IMR-90 (cell line): ENCODE data around the gene NBPF3. TPM values are rescaled to one million over a fixed set of nuclear protein-coding genes. Genes with fewer than 3 reads are reported as not detected.

ENCODE experiments used
- ATAC-seq: fragments of 200-7000 bp; cut with Tn5 transposase; 2 replicates; pipeline ENCODE4 v1.9.1; 2020; ENCODE audit warnings: low read depth, mild to moderate bottlenecking, moderate library complexity
- BruUV-seq: library from RNA; stranded (reverse); fragments of 400-500 nt; replicated peaks from 2 replicates; lab custom pipeline; 2021; lab: Mats Ljungman, UMichigan
- CTCF ChIA-PET: fragments of 300-600 bp; formaldehyde crosslinking; extraction: SDS; loops from one replicate; lab custom pipeline; 2021; ENCODE audit warnings: antibody characterized with exemption; lab: Yijun Ruan, JAX
- POLR2A ChIA-PET: fragments of 300-600 bp; sonication (Branson Sonifier 250); formaldehyde crosslinking; loops from one replicate; lab custom pipeline; 2022; ENCODE audit warnings: antibody characterized with exemption; ENCODE audit not compliant: unreplicated experiment; lab: Charles Lee
- DNase-seq: peaks from one replicate; pipeline ENCODE4 v3.0.0; 2013
- H2AFZ ChIP-seq: replicated peaks from 2 replicates; pipeline ENCODE3; 2013; ENCODE audit warnings: low read length, mild to moderate bottlenecking; ENCODE audit not compliant: poor library complexity
- H2AK5ac ChIP-seq: 2 replicates; pipeline ENCODE4 v1.6.1; 2013; ENCODE audit warnings: low read depth, low read length, inconsistent platforms
- H2AK9ac ChIP-seq: replicated peaks from 2 replicates; pipeline ENCODE3; 2013; ENCODE audit warnings: mild to moderate bottlenecking, low read depth, low read length, moderate library complexity; ENCODE audit not compliant: poor library complexity
- H2BK120ac ChIP-seq: 2 replicates; pipeline ENCODE4 v1.6.1; 2013; ENCODE audit warnings: low read depth, low read length, inconsistent platforms
- H2BK15ac ChIP-seq: 3 replicates; pipeline ENCODE4 v1.6.1; 2013; ENCODE audit warnings: low read depth, low read length, inconsistent platforms
- H2BK20ac ChIP-seq: 2 replicates; pipeline ENCODE4 v1.6.1; 2013; ENCODE audit warnings: low read depth, mild to moderate bottlenecking, inconsistent platforms, low read length, moderate library complexity
- H2BK5ac ChIP-seq: 2 replicates; pipeline ENCODE4 v1.6.1; 2013; ENCODE audit warnings: mild to moderate bottlenecking, low read depth, low read length, inconsistent platforms; ENCODE audit not compliant: poor library complexity, severe bottlenecking
- H3K14ac ChIP-seq: replicated peaks from 2 replicates; pipeline ENCODE4 v1.6.1; 2013; ENCODE audit warnings: low read depth, low read length, inconsistent platforms
- H3K18ac ChIP-seq: 2 replicates; pipeline ENCODE4 v1.6.1; 2013; ENCODE audit warnings: low read depth, low read length, control low read depth
- H3K23ac ChIP-seq: 2 replicates; pipeline ENCODE4 v1.6.1; 2013; ENCODE audit warnings: low read depth, low read length, inconsistent platforms
- H3K27ac ChIP-seq: 2 replicates; pipeline ENCODE4 v1.5.1; 2013; ENCODE audit warnings: mild to moderate bottlenecking, control low read depth, low read length; ENCODE audit not compliant: insufficient read depth
- H3K27me3 ChIP-seq: 2 replicates; pipeline ENCODE4 v1.6.1; 2013; ENCODE audit warnings: low read length; ENCODE audit not compliant: control insufficient read depth, insufficient read depth
- H3K36me3 ChIP-seq: 2 replicates; pipeline ENCODE4 v1.6.1; 2013; ENCODE audit warnings: low read length, mixed read lengths; ENCODE audit not compliant: control insufficient read depth, insufficient read depth
- H3K4ac ChIP-seq: 2 replicates; pipeline ENCODE4 v1.6.1; 2013; ENCODE audit warnings: low read depth, low read length, inconsistent platforms
- H3K4me1 ChIP-seq: 2 replicates; pipeline ENCODE4 v1.6.1; 2013; ENCODE audit warnings: low read length, mixed read lengths; ENCODE audit not compliant: control insufficient read depth, insufficient read depth
- H3K4me2 ChIP-seq: 2 replicates; pipeline ENCODE4 v1.6.1; 2013; ENCODE audit warnings: low read depth, mild to moderate bottlenecking, control low read depth, low read length, moderate library complexity
- H3K4me3 ChIP-seq: 2 replicates; pipeline ENCODE4 v1.5.1; 2013; ENCODE audit warnings: low read depth, mild to moderate bottlenecking, control low read depth, low read length, moderate library complexity; ENCODE audit not compliant: insufficient read depth
- H3K56ac ChIP-seq: 2 replicates; pipeline ENCODE4 v1.6.1; 2013; ENCODE audit warnings: low read length, inconsistent platforms; ENCODE audit not compliant: insufficient read depth; ENCODE audit errors: extremely low read depth
- H3K79me1 ChIP-seq, 2 experiments: 2 replicates each; pipeline ENCODE4 v1.6.1; 2013; ENCODE audit warnings: low read length in 2 of 2, inconsistent platforms in 1 of 2, low read depth in 1 of 2
- H3K9ac ChIP-seq: 2 replicates; pipeline ENCODE4 v1.6.1; 2013; ENCODE audit warnings: low read depth, low read length, control low read depth
- H3K9me1 ChIP-seq: 2 replicates; pipeline ENCODE4 v1.6.1; 2013; ENCODE audit warnings: low read length, inconsistent platforms; ENCODE audit not compliant: insufficient read depth
- H3K9me3 ChIP-seq: 2 replicates; pipeline ENCODE4 v1.6.1; 2013; ENCODE audit warnings: low read length; ENCODE audit not compliant: control insufficient read depth, insufficient read depth
- H4K20me1 ChIP-seq: 2 replicates; pipeline ENCODE4 v1.6.1; 2013; ENCODE audit warnings: low read length, inconsistent platforms; ENCODE audit not compliant: insufficient read depth
- H4K5ac ChIP-seq: 2 replicates; pipeline ENCODE4 v1.6.1; 2013; ENCODE audit warnings: mild to moderate bottlenecking, low read depth, low read length, control low read depth
- H4K8ac ChIP-seq, 2 experiments: 2 replicates each; pipeline ENCODE4 v1.6.1; 2013; ENCODE audit warnings: low read depth in 2 of 2, low read length in 2 of 2, control low read depth in 1 of 2, inconsistent platforms in 1 of 2
- H4K91ac ChIP-seq: 2 replicates; pipeline ENCODE4 v1.6.1; 2013; ENCODE audit warnings: low read depth, low read length, inconsistent platforms; ENCODE audit not compliant: insufficient read depth
- CTCF ChIP-seq: conservative IDR thresholded peaks from 2 replicates; pipeline ENCODE4 v1.5.1; 2012; ENCODE audit warnings: mild to moderate bottlenecking, low read depth, low read length, improper control_type of control experiment
- SMC3 ChIP-seq: fragments of 150-350 bp; IDR thresholded peaks from 2 replicates; pipeline ENCODE4 v1.6.1; 2016; ENCODE audit warnings: low read depth, mild to moderate bottlenecking, antibody characterized with exemption, low read length, moderate library complexity
- WGBS, 2 experiments: methylation state at CpG; one replicate each; pipeline versions ENCODE4 v1.1.5 to v1.1.7; 2013; ENCODE audit warnings: missing lambda C conversion rate in 2 of 2; ENCODE audit not compliant: insufficient read length in 1 of 2; ENCODE audit errors: extremely low coverage in 2 of 2; 5-methylcytosine and 5-hydroxymethylcytosine counted together
- dilution Hi-C: fragments of 300-500 bp; cut with HindIII; formaldehyde crosslinking; loops from one replicate; pipeline ENCODE4 v1.14.3; 2018; ENCODE audit warnings: low sequenced_read_pairs; ENCODE audit not compliant: unreplicated experiment
- in situ Hi-C: fragments of 300-500 bp; cut with MboI; formaldehyde crosslinking; loops from 3 replicates; pipeline ENCODE4 v1.14.3; 2019; ENCODE audit warnings: low sequenced_read_pairs, inconsistent platforms, mixed read lengths
- intact Hi-C: fragments of 100-400 bp; cut with micrococcal nuclease; formaldehyde crosslinking; loops from 2 replicates; pipeline ENCODE4 v1.10.0; 2022
- polyA plus RNA-seq, 3 experiments: library from polyadenylated mRNA; depleted of rRNA; stranded (reverse); fragments of >200 nt; gene quantifications; 2 replicates each; pipeline ENCODE4 v1.2.3, GENCODE V29; 2012; ENCODE audit warnings: low replicate concordance in 1 of 3
- total RNA-seq: library from RNA; depleted of rRNA; stranded (reverse); fragments of >200 nt; gene quantifications from 2 replicates; pipeline ENCODE4 v1.2.3, GENCODE V29; 2012

The NBPF3 gene
- total and polyA plus RNA-seq, 2 of the 4 experiments (the other 2 are of a cell fraction): 8.7 to 18.8 TPM

DNA sequence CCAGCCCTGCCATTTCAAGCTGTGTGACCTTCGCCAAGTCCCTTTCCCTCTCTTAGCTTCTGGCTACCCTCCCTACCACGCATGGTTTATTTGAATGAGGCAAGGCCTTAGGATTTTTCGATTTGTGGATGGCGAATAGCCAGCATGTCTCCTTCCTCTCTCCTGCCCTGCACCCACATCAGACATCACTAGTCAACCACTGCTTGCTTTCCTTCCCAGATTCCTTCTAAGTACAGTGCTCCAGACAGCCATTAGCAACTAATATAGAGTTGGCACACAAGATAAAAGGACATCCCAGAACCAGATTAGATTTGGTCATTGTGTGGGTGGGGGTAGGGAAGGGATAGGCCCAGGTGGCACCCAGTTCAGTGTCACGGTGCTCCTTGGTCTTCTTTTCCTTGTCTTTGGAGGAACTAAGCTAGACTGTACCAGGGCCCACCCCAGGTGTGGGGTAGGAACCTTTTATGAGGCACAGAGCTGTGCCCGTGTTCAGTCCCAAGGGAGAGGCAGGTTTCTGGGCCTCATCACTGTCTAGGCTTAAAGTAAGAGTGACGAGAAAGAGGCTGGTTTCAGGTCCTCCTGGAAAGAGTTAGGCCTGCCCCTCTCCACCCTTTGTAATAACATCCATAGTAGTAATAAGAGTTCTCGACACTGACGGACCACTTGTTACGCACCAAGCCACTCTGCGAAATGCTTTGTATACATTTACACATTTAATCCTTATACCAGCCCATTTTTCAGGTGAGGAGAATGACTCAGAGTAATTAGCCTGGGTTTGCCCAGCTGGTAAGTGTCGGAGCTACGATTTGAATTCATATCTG is 77.9 kb downstream of the NBPF3 start:
- Histone ChIP-seq H3K27ac (no peak overlapping the region), H2BK20ac (no peak overlapping the region), H2BK15ac (no peak overlapping the region), H2AK5ac (no peak overlapping the region), H4K5ac (no peak overlapping the region), H3K4me1 (peaks cover 2% of the 10 kb centered on the region; the same call in 1 of the 2 replicates), H3K4ac (no peak overlapping the region), H2AFZ (no peak overlapping the region), H3K79me1 (no peaks in the 10 kb centered on the region), H3K18ac (no peak overlapping the region), H3K9me1 (no peaks in the 10 kb centered on the region), H2BK120ac (no peak overlapping the region), H3K4me2 (no peak overlapping the region), H3K9me3 (no peaks in the 10 kb centered on the region), H3K9ac (no peak overlapping the region), H3K56ac (no peak overlapping the region), H4K8ac (no peak overlapping the region), H4K91ac (no peak overlapping the region), H2BK5ac (no peak overlapping the region), H3K4me3 (no peak overlapping the region), H3K23ac (no peak overlapping the region), H3K36me3 (no peaks in the 10 kb centered on the region), H3K14ac (no peak overlapping the region), H3K27me3 (peaks cover 4% of the 10 kb centered on the region; the same call in 1 of the 2 replicates), H4K20me1 (no peaks in the 10 kb centered on the region), H2AK9ac (no peak overlapping the region)
- DNase-seq: no peak
- ChIA-PET CTCF (interaction anchor here (1.0 kb wide), 1 partner anchor 17 kb away, joined by 3 read pairs; no protein-coding TSS in a partner anchor), POLR2A (no interaction called here)
- 80% methylated on average over 2 of the region's 13 CpGs; no CpG with 5 or more reads in 1 of the 2 experiments for whole genome bisulfite sequencing, 2 experiments
- no TSS peak for BruUV-seq
- intact Hi-C loops: no loop called here
- ATAC-seq: no peak
- in situ Hi-C loops: no loop called here
- TF ChIP-seq CTCF (no peak), SMC3 (no peak)
- dilution Hi-C loops: no loop called here
